CD14-positive monocyte (primary cell): Measurements from ENCODE around the gene RSPO3. TPM values are rescaled to one million over a fixed set of nuclear protein-coding genes. Genes with fewer than 3 reads are reported as not detected.

ENCODE experiments used
- DNase-seq, 3 donors: peaks; one replicate each; pipeline ENCODE4 v3.0.0-alpha.2; 2011 to 2022
- H2AFZ ChIP-seq: 2 replicates; pipeline ENCODE4 v1.6.0; 2012; ENCODE audit warnings: mild to moderate bottlenecking, low read depth, low read length, inconsistent platforms; ENCODE audit not compliant: insufficient read depth, poor library complexity, severe bottlenecking
- H3K27ac ChIP-seq, 2 donors: 1 replicate in 1 of 2; 2 replicates in 1 of 2; pipeline ENCODE4 v1.5.1; 2012 to 2013; ENCODE audit warnings: low read length in 2 of 2, control low read depth in 1 of 2, inconsistent platforms in 1 of 2, low read depth in 1 of 2, mild to moderate bottlenecking in 1 of 2
- H3K27me3 ChIP-seq, 2 donors: one replicate each; pipeline versions ENCODE4 v1.6.0 to v1.6.1; 2011 to 2013; ENCODE audit warnings: low read length in 2 of 2; ENCODE audit not compliant: control insufficient read depth in 2 of 2, insufficient read depth in 2 of 2
- H3K36me3 ChIP-seq, 2 donors: replicated peaks in 1 of 2; 1 replicate in 1 of 2; 2 replicates in 1 of 2; pipeline versions ENCODE4 v1.5.1 to v1.6.1; 2012 to 2013; ENCODE audit warnings: low read length in 2 of 2, control low read depth in 1 of 2, inconsistent platforms in 1 of 2, mild to moderate bottlenecking in 1 of 2; ENCODE audit not compliant: insufficient read depth in 2 of 2, control insufficient read depth in 1 of 2
- H3K4me1 ChIP-seq, 2 donors: 1 replicate in 1 of 2; 2 replicates in 1 of 2; pipeline versions ENCODE4 v1.5.1 to v1.6.1; 2012 to 2013; ENCODE audit warnings: low read length in 2 of 2, control low read depth in 1 of 2, inconsistent platforms in 1 of 2, mild to moderate bottlenecking in 1 of 2, moderate library complexity in 1 of 2; ENCODE audit not compliant: insufficient read depth in 2 of 2, control insufficient read depth in 1 of 2
- H3K4me2 ChIP-seq: replicated peaks from 2 replicates; pipeline ENCODE3; 2012; ENCODE audit warnings: low read length, moderate library complexity, mild to moderate bottlenecking; ENCODE audit not compliant: poor library complexity, severe bottlenecking; ENCODE audit errors: extremely low read depth
- H3K4me3 ChIP-seq, 3 experiments: fragments of 200-600 bp in 1 of 3; sonication (generic) in 1 of 3; replicated peaks in 1 of 3; 1 replicate in 2 of 3; 2 replicates in 1 of 3; pipeline ENCODE4 v1.5.1; 2011 to 2013; ENCODE audit warnings: low read length in 3 of 3, mild to moderate bottlenecking in 3 of 3, control low read depth in 2 of 3, low read depth in 2 of 3, inconsistent platforms in 1 of 3, moderate library complexity in 1 of 3
- H3K79me2 ChIP-seq: 2 replicates; pipeline ENCODE4 v1.6.0; 2012; ENCODE audit warnings: mild to moderate bottlenecking, control low read depth, inconsistent platforms, low read length, moderate library complexity; ENCODE audit not compliant: insufficient read depth
- H3K9ac ChIP-seq: 2 replicates; pipeline ENCODE4 v1.6.0; 2017; ENCODE audit warnings: low read length, mild to moderate bottlenecking; ENCODE audit not compliant: insufficient read depth, poor library complexity, severe bottlenecking
- H3K9me3 ChIP-seq, 2 donors: replicated peaks in 1 of 2; 1 replicate in 1 of 2; 2 replicates in 1 of 2; pipeline versions ENCODE4 v1.5.1 to v1.6.1; 2012 to 2013; ENCODE audit warnings: low read length in 2 of 2, control low read depth in 1 of 2; ENCODE audit not compliant: control insufficient read depth in 1 of 2, insufficient read depth in 1 of 2
- H4K20me1 ChIP-seq: 2 replicates; pipeline ENCODE4 v1.6.0; 2012; ENCODE audit warnings: mild to moderate bottlenecking, low read length, control low read depth, moderate library complexity; ENCODE audit not compliant: insufficient read depth
- H3K27ac Mint-ChIP-seq, 7 donors: one replicate each; pipeline ENCODE4 v1.8.0; 2020; ENCODE audit warnings: mild to moderate bottlenecking in 7 of 7, mixed read lengths in 7 of 7, moderate library complexity in 6 of 7, inconsistent platforms in 2 of 7
- H3K27me3 Mint-ChIP-seq, 3 donors: one replicate each; pipeline ENCODE4 v1.8.0; 2021 to 2022; ENCODE audit warnings: low read depth in 3 of 3, mild to moderate bottlenecking in 3 of 3, mixed read lengths in 3 of 3, moderate library complexity in 3 of 3, inconsistent platforms in 1 of 3
- H3K36me3 Mint-ChIP-seq, 2 donors: one replicate each; pipeline ENCODE4 v1.8.0; 2020; ENCODE audit warnings: mixed read lengths in 2 of 2, inconsistent platforms in 1 of 2, mild to moderate bottlenecking in 1 of 2
- H3K4me1 Mint-ChIP-seq: one replicate; pipeline ENCODE4 v1.8.0; 2020; ENCODE audit warnings: mild to moderate bottlenecking, mixed read lengths
- H3K4me3 Mint-ChIP-seq, 2 donors: one replicate each; pipeline ENCODE4 v1.8.0; 2020; ENCODE audit warnings: mild to moderate bottlenecking in 2 of 2, mixed read lengths in 2 of 2, moderate library complexity in 1 of 2
- H3K9me3 Mint-ChIP-seq, 7 donors: one replicate each; pipeline ENCODE4 v1.8.0; 2020 to 2022; ENCODE audit warnings: mixed read lengths in 7 of 7, mild to moderate bottlenecking in 6 of 7, moderate library complexity in 6 of 7, inconsistent platforms in 2 of 7
- CTCF ChIP-seq: fragments of 200-600 bp; IDR thresholded peaks from one replicate; pipeline ENCODE4 v1.8.0; 2022; ENCODE audit warnings: antibody characterized with exemption, mild to moderate bottlenecking
- WGBS: methylation state at CpG from one replicate; pipeline ENCODE4 v1.1.5; 2013; ENCODE audit warnings: missing lambda C conversion rate; ENCODE audit not compliant: insufficient coverage; 5-methylcytosine and 5-hydroxymethylcytosine counted together
- intact Hi-C, 2 donors: fragments of 100-400 bp; cut with micrococcal nuclease; formaldehyde crosslinking; loops; one replicate each; pipeline versions ENCODE4 v1.15.0 to v1.15.1; 2023
- polyA plus RNA-seq, 3 donors: library from polyadenylated mRNA; depleted of rRNA in 1 of 3; unstranded in 2 of 3; stranded (reverse) in 1 of 3; fragments of 300-500 nt in 2 of 3; fragments of >200 nt in 1 of 3; fragmentation: Illumina TruSeq in 2 of 3; gene quantifications; 1 replicate in 2 of 3; 2 replicates in 1 of 3; pipeline ENCODE4 v1.2.3, GENCODE V29; 2012 to 2021

The RSPO3 gene
- polyA plus RNA-seq, 3 donors: not detected

GRCh38 chr6:127147534-127147933, 29.1 kb downstream of the RSPO3 start:
- Histone ChIP-seq H3K79me2 (no peaks in the 10 kb centered on the region), H4K20me1 (no peaks in the 10 kb centered on the region), H3K36me3 (no peaks in the 10 kb centered on the region), H3K4me3 (no peak overlapping the region), H3K27ac (no peak overlapping the region), H3K9ac (no peak overlapping the region), H3K4me2 (no peak overlapping the region), H3K4me1 (no peaks in the 10 kb centered on the region), H3K27me3 (peaks cover 0 to 7% of the 10 kb centered on the region in 2 donors), H2AFZ (no peak overlapping the region), H3K9me3 (no peaks in the 10 kb centered on the region)
- Mint-ChIP-seq H3K27me3 (peaks cover 2 to 9% (median 7%) of the 10 kb centered on the region in 3 donors), H3K4me3 (no peak overlapping the region), H3K36me3 (no peaks in the 10 kb centered on the region), H3K27ac (no peak overlapping the region), H3K9me3 (no peaks in the 10 kb centered on the region), H3K4me1 (no peaks in the 10 kb centered on the region)
- TF ChIP-seq CTCF: no peak
- no CpG with 5 or more reads among the region's 2 CpGs for WGBS
- no peak for DNase-seq
- intact Hi-C loops: no loop called here

- no peak for TF ChIP-seq CTCF
- H3K4me1 Mint-ChIP-seq: no peaks in the 10 kb centered on the region
- Histone ChIP-seq H3K79me2 (no peaks in the 10 kb centered on the region), H2AFZ (no peak overlapping the region), H3K27me3 (peaks cover 0 to 10% of the 10 kb centered on the region in 2 donors), H3K27ac (no peak overlapping the region), H3K9ac (no peak overlapping the region), H3K4me3 (no peak overlapping the region), H3K9me3 (no peaks in the 10 kb centered on the region), H3K36me3 (no peaks in the 10 kb centered on the region), H3K4me1 (no peaks in the 10 kb centered on the region), H4K20me1 (no peaks in the 10 kb centered on the region), H3K4me2 (no peak overlapping the region)
- H3K36me3 Mint-ChIP-seq: no peaks in the 10 kb centered on the region
- H3K9me3 Mint-ChIP-seq: no peaks in the 10 kb centered on the region
- H3K4me3 Mint-ChIP-seq: no peak overlapping the region
- no peak for DNase-seq
- peaks cover 2 to 9% (median 7%) of the 10 kb centered on the region in 3 donors for H3K27me3 Mint-ChIP-seq
- H3K27ac Mint-ChIP-seq: no peak overlapping the region
- intact Hi-C loops: no loop called here
- 93% methylated on average over 2 of the region's 3 CpGs for WGBS
These were observed 30.0 kb downstream of the RSPO3 start for GRCh38 chr6:127148511-127148910.
